Activated T-helper 2 cell treated with anti-CD3 and anti-CD28 coated beads, Interferon-gamma antibody, Interleukin-2, Interleukin-4, amounts not matched to agents 10 μg/mL and 5 μg/mL and 100 μg/mL, durations not matched to agents 14 hours and 24 hours and 36 hours (primary cell): Measurements from ENCODE around the gene WWC1. TPM values are rescaled to one million over a fixed set of nuclear protein-coding genes. Genes with fewer than 3 reads are reported as not detected.

Source experiments
- DNase-seq: peaks from one replicate; pipeline ENCODE4 v3.0.0; 2021; ENCODE audit warnings: low spot score
- H3K27ac Mint-ChIP-seq: one replicate; pipeline ENCODE4 v1.8.0; 2021; ENCODE audit warnings: mixed read lengths
- H3K27me3 Mint-ChIP-seq: one replicate; pipeline ENCODE4 v1.8.0; 2021; ENCODE audit warnings: low read depth, mixed read lengths
- H3K36me3 Mint-ChIP-seq: one replicate; pipeline ENCODE4 v1.8.0; 2021; ENCODE audit warnings: low read depth, mixed read lengths
- H3K4me1 Mint-ChIP-seq: one replicate; pipeline ENCODE4 v1.8.0; 2021; ENCODE audit warnings: low read depth, mixed read lengths
- H3K4me3 Mint-ChIP-seq: one replicate; pipeline ENCODE4 v1.8.0; 2021; ENCODE audit warnings: low read depth, mild to moderate bottlenecking, moderate library complexity, mixed read lengths
- H3K9me3 Mint-ChIP-seq: one replicate; pipeline ENCODE4 v1.8.0; 2021; ENCODE audit warnings: mixed read lengths
- intact Hi-C: fragments of 100-400 bp; cut with micrococcal nuclease; formaldehyde crosslinking; loops from one replicate; pipeline ENCODE4 v1.15.1; 2023
- total RNA-seq: library from RNA; stranded (reverse); gene quantifications from 2 replicates; pipeline ENCODE4 v1.2.3, GENCODE V29; 2022

The WWC1 gene
- total RNA-seq, 1 donor from 2014 or later, result 0.59 TPM

DNA sequence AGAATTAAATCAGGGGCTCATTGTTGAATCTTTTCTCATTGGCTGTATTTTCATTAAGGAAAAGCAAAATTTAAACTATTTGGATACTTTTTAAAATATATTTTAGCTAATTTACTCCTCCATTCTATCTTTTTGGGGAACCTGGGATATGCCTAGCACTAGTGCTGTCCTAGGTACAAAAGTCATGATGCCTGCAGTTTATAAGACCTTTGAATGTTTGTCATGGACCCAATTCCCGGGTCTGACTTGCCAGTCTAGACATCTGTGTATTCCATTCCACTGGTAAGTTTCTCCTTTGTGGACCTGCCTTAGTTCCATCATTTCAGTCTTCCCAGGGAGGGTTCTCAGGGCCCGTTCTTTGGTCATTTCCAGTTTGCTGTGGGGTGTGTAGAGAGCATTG lies 63.0 kb downstream of the WWC1 start:
- no peaks in the 10 kb centered on the region for H3K36me3 Mint-ChIP-seq
- no peak overlapping the region for H3K4me3 Mint-ChIP-seq
- intact Hi-C loops, result no loop called here
- H3K27ac Mint-ChIP-seq, result no peak overlapping the region
- peaks cover 2% of the 10 kb centered on the region for H3K27me3 Mint-ChIP-seq
- no peak for DNase-seq
- H3K4me1 Mint-ChIP-seq, result no peaks in the 10 kb centered on the region
- H3K9me3 Mint-ChIP-seq, result no peaks in the 10 kb centered on the region

DNA sequence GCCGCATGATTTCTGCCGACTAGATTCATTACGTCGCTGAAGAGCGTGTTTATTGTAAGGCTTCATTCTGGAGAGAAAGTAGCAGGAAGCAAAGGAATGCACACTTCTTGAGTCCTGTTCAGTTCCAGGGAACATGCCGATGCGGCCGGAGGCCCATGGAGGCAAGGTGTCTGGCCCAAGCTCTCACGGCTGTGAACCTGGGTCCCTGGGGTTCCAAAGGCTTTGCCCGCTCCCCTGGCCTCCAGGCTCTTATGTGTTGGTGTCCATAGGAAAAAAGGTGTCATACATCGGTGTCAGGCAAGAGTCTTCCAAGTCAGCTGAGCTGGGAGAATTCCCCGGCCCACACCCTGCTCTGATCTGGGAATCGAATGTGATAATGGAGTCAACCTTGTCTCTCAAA lies 64.7 kb downstream of the WWC1 start:
- H3K4me1 Mint-ChIP-seq, result no peaks in the 10 kb centered on the region
- DNase-seq, result no peak
- no peaks in the 10 kb centered on the region for H3K27me3 Mint-ChIP-seq
- no peak overlapping the region for H3K27ac Mint-ChIP-seq
- intact Hi-C loops, result no loop called here
- H3K4me3 Mint-ChIP-seq, result no peak overlapping the region
- H3K36me3 Mint-ChIP-seq, result no peaks in the 10 kb centered on the region
- no peaks in the 10 kb centered on the region for H3K9me3 Mint-ChIP-seq

DNA sequence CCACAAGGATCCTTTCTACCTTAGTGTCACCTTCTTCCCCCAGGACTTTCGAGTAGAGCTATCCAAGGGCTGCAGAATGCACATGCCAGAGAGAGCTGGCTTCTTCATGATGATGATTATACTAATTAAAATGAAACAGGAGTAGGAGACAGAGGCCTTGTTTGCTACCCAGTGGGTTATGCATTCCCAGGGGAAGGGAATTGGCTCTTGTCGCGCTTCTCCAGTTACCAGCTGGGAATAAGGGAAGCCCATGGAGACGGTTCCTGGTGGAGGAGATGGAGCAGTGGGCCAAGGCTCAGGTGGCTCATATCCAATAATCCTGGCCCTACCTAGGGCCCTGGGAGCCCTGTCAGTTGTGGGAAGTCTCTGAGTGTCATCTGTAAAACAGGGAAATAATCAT lies 65.1 kb downstream of the WWC1 start:
- H3K36me3 Mint-ChIP-seq, result no peaks in the 10 kb centered on the region
- H3K9me3 Mint-ChIP-seq, result no peaks in the 10 kb centered on the region
- H3K4me1 Mint-ChIP-seq, result no peaks in the 10 kb centered on the region
- H3K4me3 Mint-ChIP-seq, result no peak overlapping the region
- H3K27me3 Mint-ChIP-seq, result no peaks in the 10 kb centered on the region
- no peak overlapping the region for H3K27ac Mint-ChIP-seq
- DNase-seq, result no peak
- intact Hi-C loops, result no loop called here

DNA sequence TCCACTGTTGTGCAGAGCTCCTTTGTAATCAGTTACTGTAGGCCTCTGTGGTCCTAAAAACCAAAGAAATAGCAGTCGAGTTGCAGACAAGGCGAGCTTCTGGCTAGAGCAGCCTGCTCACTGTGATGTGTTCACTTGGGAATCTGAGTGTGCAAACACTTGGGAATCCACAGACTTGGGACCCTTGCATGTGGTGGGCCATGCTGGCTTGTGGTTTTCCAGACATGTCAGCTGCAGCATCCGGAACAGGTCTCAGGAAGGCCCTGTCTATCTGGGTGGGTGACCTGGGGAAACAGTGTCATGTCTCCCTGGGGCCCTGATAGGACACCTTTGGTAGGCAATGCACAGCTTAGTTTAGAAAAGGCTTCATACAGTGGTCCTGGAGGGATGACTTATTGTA lies 66.4 kb downstream of the WWC1 start:
- Mint-ChIP-seq H3K27me3 (peaks cover 4% of the 10 kb centered on the region), H3K36me3 (no peaks in the 10 kb centered on the region), H3K9me3 (no peaks in the 10 kb centered on the region), H3K4me1 (no peaks in the 10 kb centered on the region), H3K27ac (no peak overlapping the region), H3K4me3 (no peak overlapping the region)
- DNase-seq, result no peak
- intact Hi-C loops, result no loop called here

DNA sequence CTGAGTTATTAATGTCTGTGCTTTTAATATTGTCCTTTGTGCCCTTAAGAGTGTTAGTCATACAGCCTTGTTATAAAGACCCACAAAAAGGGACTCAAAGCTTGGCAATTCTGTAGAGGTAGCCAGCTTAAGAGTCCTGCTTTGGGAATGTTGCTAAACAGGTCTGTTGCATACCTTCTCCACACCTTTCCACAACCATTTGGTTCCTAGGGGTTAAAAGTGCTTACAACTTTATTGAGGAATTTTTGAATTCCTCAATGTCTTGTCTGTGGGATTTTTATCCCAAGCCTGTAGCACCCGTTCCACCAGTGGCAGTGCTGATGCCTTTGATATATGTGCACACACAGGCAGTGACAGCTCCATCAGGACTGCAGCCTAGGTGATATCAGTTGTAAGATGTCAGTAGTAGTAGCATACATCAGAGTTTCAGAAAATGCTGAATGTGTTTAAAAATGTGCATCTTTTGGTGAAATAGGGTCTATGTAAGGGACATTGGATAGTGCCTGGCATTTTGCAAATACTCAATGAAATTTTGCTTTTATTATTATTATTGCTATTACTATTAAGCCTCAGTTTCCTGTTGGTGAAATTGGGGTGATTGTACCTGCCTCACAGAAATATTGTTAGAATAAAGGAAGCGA lies 68.5 kb downstream of the WWC1 start:
- Mint-ChIP-seq H3K27ac (no peak overlapping the region), H3K36me3 (no peaks in the 10 kb centered on the region)
- no peak for DNase-seq

DNA sequence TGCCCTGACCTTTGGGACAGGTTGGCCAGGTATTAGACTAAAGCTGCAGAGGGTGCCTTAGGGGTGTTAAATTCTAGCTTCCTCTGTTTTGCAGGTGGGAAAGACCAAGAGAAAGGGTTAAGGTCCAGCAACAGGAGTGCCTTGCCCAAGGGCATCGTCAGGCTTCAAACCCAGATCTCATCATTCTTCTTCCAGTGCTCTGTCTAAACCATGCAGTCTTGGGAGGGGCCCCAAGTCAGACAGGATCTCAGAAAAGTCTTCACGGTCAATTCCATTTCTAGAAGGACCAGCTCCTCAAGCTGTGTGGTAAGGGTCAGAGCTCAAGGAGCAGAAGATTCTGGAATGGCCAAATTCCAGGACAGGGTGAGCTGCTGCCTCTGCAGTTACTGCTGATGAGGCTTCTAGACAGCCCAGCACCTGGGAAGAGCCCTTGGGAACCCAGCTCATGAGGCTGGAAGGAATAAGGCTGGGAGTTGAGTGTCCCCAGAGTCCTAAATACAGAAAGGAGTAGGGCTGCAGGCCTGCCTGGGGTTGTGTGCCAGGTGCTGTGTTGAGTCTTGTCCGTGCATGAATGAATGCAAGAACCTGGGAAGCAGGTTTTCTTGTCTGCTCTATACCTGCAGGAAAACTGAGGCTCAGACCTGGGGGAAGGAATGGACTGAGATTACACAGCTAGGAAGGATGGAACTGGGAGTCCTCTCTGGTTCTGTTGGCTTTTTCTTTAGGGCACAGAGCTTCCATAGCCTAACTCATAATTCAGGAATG lies 69.3 kb downstream of the WWC1 start:
- Mint-ChIP-seq H3K27me3 (peaks cover 4% of the 10 kb centered on the region), H3K9me3 (no peaks in the 10 kb centered on the region), H3K27ac (no peak overlapping the region), H3K36me3 (no peaks in the 10 kb centered on the region), H3K4me3 (no peak overlapping the region), H3K4me1 (no peaks in the 10 kb centered on the region)
- intact Hi-C loops, result no loop called here
- no peak for DNase-seq

More for the DNA sequence above, 68.5 kb downstream of the WWC1 start:
- Mint-ChIP-seq H3K4me1 (no peaks in the 10 kb centered on the region), H3K4me3 (no peak overlapping the region), H3K9me3 (no peaks in the 10 kb centered on the region), H3K27me3 (peaks cover 4% of the 10 kb centered on the region)
- intact Hi-C loops, result no loop called here

DNA sequence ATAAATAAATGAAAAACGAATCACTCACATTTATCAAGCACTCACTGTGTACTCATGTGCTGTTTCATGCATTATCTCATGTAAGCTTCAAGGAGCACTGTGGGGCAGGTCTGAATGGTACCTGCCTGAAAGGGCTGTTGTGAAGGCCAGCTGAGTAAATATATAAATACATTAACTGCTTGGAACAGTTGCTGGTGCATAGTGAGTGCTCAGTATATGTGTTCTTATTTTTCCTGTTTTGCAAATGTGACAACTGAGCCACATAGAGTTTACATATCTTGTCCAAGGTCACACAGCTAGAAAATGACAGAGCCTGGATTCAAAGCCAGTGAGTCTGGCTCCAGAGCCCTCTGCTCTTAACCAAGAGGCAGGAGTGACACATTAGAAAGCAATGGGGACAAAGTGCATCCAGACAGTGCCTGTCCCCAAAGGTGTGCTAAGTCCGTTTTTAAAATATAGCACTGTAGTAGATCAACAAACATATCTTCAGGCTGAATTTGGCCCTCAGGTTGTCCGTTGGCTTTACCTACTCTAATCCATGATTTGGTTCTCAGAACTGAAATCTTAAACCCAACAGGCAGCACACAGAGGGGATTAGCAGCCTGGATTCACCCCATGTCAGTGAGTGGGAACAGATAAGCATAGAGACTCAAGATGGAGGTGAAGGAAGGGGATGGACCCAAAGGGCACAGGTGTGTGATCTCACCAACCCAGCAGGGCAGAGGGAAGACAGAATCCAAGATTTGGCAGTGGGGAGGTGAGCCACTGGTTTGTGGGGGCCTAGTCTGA lies 70.8 kb downstream of the WWC1 start:
- intact Hi-C loops, result no loop called here
- DNase-seq, result no peak
- Mint-ChIP-seq H3K27me3 (peaks cover 4% of the 10 kb centered on the region), H3K27ac (no peak overlapping the region), H3K4me3 (no peak overlapping the region), H3K4me1 (no peaks in the 10 kb centered on the region), H3K9me3 (no peaks in the 10 kb centered on the region), H3K36me3 (no peaks in the 10 kb centered on the region)

DNA sequence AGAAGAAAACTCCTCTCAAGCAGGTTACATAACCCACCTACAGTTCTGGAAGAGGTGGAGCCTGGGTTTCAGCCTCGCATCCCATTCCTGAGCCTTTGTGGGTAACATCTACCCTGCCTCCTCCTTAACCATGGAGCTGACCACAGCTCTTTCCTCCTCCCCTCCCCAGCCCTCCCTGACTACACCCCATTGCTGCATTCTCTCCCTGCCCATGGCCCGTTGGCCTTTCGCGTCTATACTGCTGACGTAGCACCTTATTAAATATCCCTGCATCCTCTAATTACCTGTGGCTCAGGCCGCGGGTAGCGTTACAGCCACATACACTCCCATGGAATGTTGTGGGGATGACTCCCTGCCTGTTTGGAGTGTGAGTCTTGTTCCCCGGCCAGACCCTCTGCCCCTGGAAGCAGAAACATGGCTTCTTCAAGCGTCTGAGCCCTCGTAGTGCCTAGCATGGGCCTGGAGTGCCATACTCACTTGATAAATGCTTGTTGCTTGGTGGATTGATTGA lies 72.8 kb downstream of the WWC1 start:
- Mint-ChIP-seq H3K36me3 (no peaks in the 10 kb centered on the region), H3K4me3 (no peak overlapping the region), H3K27me3 (peaks cover 6% of the 10 kb centered on the region), H3K27ac (no peak overlapping the region), H3K9me3 (no peaks in the 10 kb centered on the region), H3K4me1 (no peaks in the 10 kb centered on the region)
- intact Hi-C loops, result no loop called here
- no peak for DNase-seq

DNA sequence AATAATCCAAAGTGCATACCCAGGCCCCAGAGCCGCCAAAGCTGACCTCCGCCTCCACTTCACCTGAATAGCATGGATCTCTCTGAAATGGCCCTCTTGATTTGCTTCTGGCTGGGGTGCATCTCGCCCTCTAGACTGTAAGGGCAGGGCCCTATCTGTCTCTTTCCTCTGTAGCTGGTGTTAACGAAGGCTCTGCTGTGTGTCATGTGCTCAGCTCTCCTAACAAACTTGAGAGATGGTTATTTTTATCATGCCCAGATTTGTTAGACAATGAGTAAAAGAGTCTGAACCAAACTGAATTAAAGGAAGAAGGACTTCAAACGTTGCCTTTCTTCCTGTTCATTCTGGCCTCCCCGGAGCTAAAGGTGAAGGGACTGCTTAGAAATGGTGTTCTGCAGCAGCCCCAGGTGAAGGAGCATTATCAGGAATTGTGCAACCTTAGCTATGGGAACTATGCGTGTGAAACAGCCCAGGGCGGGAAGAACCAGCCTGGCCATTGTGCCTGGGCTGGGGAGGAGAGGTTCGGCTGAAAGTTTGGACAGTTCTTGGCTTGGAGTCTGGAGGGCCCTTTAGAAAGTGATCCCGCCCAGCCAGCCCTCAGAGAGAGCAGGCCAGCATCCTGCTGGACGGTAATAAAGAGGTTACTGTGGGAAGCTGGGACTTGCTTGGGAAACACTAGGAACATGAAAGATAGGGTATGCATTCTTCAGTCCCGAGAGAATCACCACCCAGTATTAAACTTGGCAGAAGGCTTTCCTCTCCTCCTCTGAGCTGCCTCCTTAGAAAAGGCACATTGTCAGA lies 73.5 kb downstream of the WWC1 start:
- H3K4me3 Mint-ChIP-seq, result no peak overlapping the region
- H3K27ac Mint-ChIP-seq, result no peak overlapping the region
- no peaks in the 10 kb centered on the region for H3K9me3 Mint-ChIP-seq
- no peaks in the 10 kb centered on the region for H3K4me1 Mint-ChIP-seq
- DNase-seq, result no peak
- intact Hi-C loops, result no loop called here
- H3K27me3 Mint-ChIP-seq, result peaks cover 6% of the 10 kb centered on the region
- no peaks in the 10 kb centered on the region for H3K36me3 Mint-ChIP-seq

DNA sequence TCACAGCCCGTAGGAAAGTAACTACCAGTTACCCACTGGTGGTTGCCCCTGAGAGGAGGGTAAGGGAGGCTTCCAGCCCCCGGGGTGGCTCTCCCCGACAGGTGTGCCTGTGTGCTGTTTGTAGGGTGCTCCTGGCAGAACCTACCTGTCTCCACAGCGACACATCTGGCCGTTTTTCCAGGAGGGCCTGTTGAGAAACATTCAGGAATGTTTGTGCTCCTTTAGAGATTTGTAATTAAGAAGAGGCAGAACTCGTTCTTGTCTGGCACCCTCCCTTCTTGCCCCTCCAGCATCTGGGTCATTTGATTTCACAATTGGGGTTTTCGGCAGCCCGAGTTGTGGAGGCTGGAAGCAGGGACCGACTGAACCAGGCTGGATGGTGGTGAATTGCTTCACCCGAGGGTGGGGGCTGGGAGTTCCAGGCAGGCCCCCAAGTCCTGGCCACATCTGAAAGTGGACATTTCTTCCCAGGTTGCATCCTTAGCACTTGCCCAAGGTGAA lies 74.2 kb downstream of the WWC1 start:
- no peak for DNase-seq
- Mint-ChIP-seq H3K4me1 (no peaks in the 10 kb centered on the region), H3K4me3 (no peak overlapping the region), H3K27ac (no peak overlapping the region), H3K27me3 (peaks cover 6% of the 10 kb centered on the region), H3K9me3 (no peaks in the 10 kb centered on the region), H3K36me3 (no peaks in the 10 kb centered on the region)
- intact Hi-C loops, result no loop called here

DNA sequence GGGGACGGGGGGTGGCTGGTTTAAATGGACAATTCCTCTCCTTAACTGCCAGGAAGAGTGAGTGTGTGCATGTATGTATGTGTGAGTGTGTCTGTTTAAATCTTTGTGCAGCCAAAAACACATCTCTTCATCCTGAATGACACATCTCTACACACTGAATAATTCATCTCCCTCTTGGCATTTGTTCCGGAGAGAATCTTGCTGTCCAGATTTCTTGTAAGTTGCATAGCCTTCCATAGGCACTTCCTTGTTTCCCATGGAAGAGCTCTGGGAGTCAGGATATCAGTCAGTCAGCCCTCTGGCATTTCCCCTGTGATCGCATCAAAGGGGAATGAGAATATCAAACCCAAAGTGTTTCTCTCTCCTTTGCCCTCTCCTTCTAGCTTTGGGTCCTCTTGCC lies 74.7 kb downstream of the WWC1 start:
- no peak overlapping the region for H3K4me3 Mint-ChIP-seq
- H3K36me3 Mint-ChIP-seq, result no peaks in the 10 kb centered on the region
- intact Hi-C loops, result no loop called here
- no peaks in the 10 kb centered on the region for H3K4me1 Mint-ChIP-seq
- no peak overlapping the region for H3K27ac Mint-ChIP-seq
- DNase-seq, result no peak
- peaks cover 6% of the 10 kb centered on the region for H3K27me3 Mint-ChIP-seq
- H3K9me3 Mint-ChIP-seq, result no peaks in the 10 kb centered on the region

DNA sequence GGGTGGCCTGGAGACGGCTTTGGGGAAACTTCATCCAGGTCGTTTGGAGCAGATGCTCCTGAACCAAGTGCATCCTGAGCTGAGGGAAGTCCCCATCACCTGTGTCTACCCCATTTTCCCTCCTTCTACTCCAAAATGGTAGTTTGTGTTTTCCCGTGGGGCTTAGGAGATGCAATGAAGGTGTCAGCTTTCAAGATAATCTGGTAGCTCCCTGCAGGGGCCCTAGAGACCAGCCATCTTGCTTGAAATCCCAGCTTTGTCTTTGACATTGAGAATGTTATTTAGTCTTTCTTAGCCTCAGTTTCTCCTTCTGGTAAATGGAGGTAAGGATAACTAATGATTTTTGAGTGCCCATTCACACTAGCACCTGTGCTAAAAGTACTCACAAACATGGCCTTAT lies 77.4 kb downstream of the WWC1 start:
- Mint-ChIP-seq H3K4me1 (no peaks in the 10 kb centered on the region), H3K27ac (no peak overlapping the region), H3K9me3 (no peaks in the 10 kb centered on the region), H3K36me3 (no peaks in the 10 kb centered on the region), H3K27me3 (peaks cover 2% of the 10 kb centered on the region), H3K4me3 (no peak overlapping the region)
- DNase-seq, result no peak
- intact Hi-C loops, result no loop called here
